Inferior parietal cortex (tissue), 1 donor: ENCODE measurements around the gene SP140L.
"Not testable (repeated sequence)": the region's sequence is repeated elsewhere in the genome, so short reads cannot be mapped to it uniquely, and the experiment has no call there.

ENCODE experiments used
- DNase-seq: peaks from one replicate; pipeline ENCODE4 v3.0.0-alpha.2; 2016; ENCODE audit errors: extremely low spot score

The SP140L gene

GRCh38 chr2:230362030-230362691, 35.2 kb downstream of the SP140L start:
- no peak for DNase-seq

- no peak for DNase-seq
These were observed 55.1 kb downstream of the SP140L start for GRCh38 chr2:230382108-230382507.

DNA sequence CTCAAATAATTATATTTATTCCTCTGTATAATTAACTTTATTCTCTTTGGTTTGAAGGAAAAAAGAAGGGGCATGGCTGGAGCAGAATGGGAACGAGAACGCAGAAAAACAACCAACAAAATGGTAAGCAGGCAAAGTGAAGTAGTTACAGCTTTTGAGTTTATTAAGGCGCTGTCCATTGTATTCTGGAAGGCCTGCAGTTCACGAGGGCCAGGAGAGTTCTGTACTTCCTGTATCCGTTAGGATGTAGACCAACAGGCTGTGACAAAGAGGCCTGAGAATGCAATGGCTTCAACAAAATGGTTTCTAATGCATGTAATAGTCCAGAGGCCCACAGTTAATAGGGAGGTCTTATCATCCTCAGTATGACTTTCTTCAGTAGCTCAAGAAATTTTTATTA, 56.5 kb downstream of the SP140L start:
- DNase-seq: no peak

DNA sequence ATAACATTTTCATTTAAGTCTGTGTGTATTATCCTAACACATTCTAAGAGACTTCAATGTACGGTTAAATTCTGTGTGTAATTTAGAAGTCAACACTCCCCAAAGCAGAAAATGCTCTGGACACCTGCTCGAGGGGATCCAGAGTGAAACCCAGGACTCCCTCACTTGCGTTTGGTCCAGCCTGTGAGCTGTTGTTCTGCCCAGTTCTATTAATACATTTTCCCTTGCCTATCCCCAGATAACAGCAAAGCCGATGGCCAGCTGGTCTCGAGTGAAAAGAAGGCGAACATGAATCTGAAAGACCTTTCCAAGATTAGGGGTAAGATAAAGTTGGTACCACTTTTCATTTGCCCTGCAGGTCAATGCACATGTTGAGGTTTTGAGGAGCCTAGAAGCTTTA, 58.0 kb downstream of the SP140L start:
- no peak for DNase-seq

DNA sequence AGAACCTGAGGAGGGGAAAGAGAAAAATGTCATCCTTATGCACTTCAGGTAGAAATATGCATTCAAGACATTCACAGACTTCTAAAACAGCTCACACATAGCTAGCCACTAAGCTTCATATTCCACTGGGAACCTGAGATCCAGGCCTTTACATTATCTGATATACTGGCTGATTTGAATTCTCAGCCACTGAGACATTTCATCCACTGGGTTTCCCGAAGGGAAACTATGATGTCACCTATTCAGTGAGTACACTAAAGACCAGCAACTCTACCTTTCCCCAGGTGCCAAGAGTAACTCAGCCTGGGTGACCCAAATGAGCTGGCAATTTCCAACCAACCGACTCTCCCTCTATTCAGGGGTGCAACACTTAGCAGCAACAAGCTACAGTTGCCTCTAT, 67.3 kb downstream of the SP140L start:
- no peak for DNase-seq

GRCh38 chr2:230398698-230399097, 71.7 kb downstream of the SP140L start:
- DNase-seq: not testable (repeated sequence)

GRCh38 chr2:230400041-230400440, 73.0 kb downstream of the SP140L start:
- DNase-seq: no peak

DNA sequence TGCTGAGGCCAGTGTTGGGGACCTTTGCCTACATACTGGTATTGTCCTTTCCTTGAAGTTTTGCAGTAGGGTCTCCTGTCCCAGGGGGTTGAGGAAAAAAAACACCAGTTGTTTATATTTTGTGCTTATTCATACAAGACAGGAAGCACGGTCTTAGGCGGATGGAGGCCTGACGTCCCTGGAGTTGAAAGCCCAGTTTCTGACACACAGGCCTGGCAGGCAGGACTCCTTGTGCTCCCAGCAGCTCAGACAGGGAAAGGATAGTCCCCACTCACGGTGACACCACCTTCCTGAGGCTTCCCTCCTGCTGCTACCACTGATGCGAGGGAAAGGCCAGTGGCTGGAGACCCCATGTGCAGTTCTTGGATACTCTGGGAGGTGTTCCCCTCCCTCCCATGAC, 73.5 kb downstream of the SP140L start:
- DNase-seq: no peak

- not testable (repeated sequence) for DNase-seq
These were observed 74.0 kb downstream of the SP140L start for GRCh38 chr2:230401026-230401425.

GRCh38 chr2:230403746-230404145, 76.8 kb downstream of the SP140L start:
- DNase-seq: no peak

DNA sequence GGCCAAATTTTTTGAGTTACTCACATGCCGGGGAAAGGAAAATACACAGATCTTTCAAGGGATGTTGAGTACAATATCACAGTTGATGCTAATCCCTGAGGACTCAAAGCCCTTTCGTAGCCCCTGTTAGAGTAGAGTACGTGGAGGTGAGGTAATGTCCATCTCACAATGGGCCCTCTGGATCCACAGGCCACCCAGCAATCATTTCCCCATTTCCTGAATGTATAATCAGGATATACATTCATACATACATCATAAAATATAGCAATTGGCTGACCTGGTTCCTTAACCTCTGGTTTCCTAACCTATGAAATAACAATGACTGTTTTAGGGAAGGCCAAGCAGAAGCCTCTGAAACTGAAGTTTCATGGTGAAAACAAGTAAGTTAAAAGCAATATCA, 78.8 kb downstream of the SP140L start:
- DNase-seq: no peak

DNA sequence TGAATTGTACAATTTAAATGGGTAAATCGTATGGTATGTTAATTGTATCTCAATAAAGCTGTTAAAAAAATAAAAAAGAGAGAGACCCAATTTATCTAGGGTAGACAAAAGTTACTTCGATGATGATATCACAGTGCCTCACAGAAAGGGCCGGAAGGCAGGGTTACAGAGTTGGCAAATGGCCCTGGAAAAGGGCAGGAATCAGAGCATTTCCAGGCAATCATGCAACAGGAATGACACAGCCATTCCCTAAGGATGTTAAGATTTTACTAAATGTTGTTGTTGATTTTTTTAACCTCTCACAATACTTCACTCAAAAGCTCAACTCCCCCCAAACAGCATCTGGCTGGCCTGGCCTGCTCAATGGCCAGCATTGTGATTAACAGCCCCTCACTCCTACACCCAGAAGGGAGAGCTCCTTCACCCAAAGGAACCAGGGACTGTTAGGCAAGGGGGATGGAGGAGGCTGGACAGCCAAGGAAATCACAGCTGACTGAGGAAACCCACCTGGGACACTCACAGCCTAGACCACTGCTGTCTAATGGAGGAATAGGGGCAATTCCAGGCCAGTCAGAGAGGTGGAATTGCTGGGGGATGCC, 81.3 kb downstream of the SP140L start:
- DNase-seq: no peak

DNA sequence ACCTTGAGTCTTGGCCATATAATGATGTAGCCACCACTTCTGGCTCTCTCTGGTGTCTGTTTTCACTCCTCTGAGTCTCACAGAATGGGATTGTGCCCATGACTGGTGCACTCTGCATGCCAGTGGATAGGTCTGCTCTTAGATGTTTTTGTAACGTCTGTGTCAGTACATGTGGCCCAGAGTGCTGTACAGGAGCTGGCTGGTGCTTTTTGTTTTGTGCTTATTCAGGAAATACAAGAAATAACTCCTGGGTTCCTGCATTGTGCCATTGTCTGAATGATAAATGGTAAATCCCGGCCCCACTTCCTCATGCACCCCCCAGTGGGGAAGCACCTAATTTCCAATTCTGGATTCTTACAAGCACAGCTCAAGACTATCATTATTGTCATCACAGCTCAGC, 82.3 kb downstream of the SP140L start:
- not testable (repeated sequence) for DNase-seq

- DNase-seq: no peak
These were observed 83.3 kb downstream of the SP140L start for GRCh38 chr2:230410263-230410662.

- no peak for DNase-seq
These were observed 84.0 kb downstream of the SP140L start for GRCh38 chr2:230410861-230411569.

- DNase-seq: peak; percentile 34
These were observed 84.8 kb downstream of the SP140L start for GRCh38 chr2:230411570-230412370.

GRCh38 chr2:230412371-230412711, 85.3 kb downstream of the SP140L start:
- no peak for DNase-seq

DNA sequence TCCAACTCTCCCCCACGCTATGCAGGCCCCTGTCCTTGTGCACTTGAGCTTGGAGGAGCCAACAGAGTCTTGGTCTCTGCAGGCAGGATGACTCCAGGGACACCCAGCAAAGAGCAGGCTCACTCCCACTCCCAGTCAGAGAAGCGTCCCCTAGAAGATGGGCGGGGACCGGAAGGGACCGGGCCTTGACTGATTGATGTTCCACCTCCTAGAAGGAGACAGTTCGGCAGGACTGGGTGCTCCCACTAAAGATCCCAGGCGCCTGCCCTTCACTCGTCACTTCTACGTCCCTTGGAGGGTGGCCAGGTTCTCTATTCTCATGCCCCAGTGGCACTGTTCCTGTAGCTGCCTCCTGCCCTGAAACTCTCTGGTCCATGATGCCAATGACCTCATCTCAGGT, 85.9 kb downstream of the SP140L start:
- DNase-seq: no peak

- no peak for DNase-seq
These were observed 86.5 kb downstream of the SP140L start for GRCh38 chr2:230413479-230413878.

- DNase-seq: no peak
These were observed 87.3 kb downstream of the SP140L start for GRCh38 chr2:230414302-230414701.

GRCh38 chr2:230416061-230416721, 89.2 kb downstream of the SP140L start, which contains the start of gene SP100:
Gene SP100 (plus strand): TSS chr2:230416201. CDS start chr2:230416297, 96 bp downstream.
- no peak for DNase-seq

GRCh38 chr2:230417436-230417835, 90.4 kb downstream of the SP140L start:
- DNase-seq: no peak
